HG02642 (cell line): ENCODE data around the gene TBX2.

Experiments used
- ATAC-seq: cut with Tn5 transposase; IDR thresholded peaks from one replicate; pipeline ENCODE4 v1.9.1; 2021; ENCODE audit warnings: mild to moderate bottlenecking; ENCODE audit not compliant: unreplicated experiment, poor library complexity

TBX2 gene

DNA sequence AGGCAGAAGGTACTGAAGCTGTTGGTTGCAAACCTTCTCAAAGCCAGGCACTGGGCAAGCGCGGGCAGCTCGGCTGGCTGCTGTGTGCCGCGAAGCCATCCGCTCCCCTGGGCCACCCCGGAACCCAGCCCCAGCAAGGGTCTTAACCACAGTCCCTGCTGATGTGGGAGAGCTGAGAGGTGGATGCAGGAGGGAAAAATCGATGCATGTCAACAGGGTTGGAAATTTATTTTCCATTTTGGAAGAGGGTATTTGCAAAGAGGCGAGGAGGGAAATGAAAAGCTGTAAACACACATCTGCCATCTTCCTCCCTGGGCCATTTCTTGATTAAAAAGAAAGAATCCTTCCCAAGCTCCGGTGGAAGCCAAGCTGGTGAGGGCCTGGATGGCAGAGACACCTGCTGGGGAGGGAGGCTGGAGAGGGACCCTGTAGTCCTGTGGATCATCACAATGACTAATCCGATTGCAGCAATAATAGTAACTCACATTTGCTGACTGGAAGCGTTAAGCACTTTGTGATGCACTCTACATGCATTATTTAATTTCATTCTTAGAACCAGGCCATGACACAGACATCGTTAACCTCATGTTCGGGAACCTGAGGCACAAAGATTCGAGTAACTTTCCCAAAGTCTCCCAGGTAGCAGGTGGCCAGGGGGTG is 13.9 kb upstream of the TBX2 start:
- ATAC-seq, result no peak

DNA sequence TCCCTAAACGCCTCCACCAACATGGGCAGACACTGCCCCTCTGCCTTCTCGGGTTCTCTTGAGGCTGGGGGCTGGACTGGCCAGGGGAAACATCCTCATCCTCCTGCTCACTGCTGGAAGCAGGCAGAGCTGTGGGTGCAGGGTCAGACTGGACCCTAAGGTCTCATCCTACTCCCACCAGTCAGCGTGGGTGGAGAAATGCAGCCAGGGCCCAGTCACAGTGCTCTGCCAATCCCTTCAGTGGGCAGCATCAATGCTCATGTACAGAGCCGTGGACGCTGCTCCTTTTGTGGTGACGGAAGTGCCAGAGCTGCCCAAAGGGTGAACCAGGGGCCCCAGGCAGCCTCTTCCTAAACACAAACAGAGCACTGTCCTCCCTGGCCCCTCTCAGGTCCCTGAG is 13.4 kb upstream of the TBX2 start:
- no peak for ATAC-seq

DNA sequence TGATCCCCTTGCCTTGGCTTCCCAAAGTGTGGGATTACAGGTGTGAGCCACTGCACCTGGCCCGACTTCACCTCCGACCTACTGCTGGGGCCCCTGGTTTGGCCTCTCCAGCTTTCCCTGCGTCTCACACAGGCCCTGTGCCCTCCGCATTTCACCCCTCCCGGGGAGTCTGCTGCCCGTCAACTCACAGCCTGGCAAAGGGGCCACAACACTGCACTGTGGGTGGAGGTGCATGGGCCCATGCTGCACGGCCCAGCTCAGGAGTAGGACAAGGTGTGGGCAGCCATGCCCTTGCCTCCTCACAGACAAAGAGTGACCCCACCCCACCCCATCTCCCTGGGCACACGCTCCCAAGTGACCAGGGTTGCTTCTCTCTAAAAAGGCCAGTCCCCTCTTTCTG is 12.6 kb upstream of the TBX2 start:
- no peak for ATAC-seq

DNA sequence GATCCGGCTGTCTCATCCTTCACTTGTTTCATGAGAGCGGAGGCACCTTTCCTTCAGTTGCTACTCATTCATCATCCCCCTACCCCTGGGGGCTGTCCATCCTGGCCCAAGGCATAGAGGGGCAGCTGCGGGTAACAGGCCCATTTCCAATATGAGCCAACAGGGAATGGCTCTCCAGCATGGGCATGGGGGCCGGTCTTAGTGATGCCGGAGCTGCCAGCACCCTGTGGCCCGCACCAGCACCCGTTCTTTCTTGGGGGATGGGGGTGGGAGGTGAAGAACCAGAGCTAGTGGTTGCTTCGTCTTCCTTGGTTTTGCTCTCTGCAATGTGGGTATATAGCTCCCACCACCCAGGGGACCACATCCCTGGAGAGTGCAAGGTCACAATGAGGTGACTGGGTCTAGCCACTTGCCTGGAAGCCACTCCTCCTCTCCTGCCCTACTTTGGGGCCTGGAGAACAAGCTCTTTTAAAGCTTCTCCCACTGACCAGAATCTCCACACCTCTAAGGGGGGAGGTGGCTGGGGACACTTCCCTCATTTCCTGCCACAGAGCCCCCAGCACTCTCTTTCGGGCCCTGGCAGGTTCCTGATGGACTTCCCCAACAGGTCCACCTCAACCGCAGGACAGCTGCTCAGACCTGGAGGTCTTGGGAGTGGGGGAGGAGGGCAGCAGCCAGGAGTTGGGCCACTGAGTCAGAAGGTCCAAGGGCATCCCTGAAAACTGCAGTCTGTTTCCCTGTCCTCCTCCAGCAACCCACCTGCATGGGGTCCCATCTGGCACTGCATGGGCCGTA is 11.9 kb upstream of the TBX2 start:
- no peak for ATAC-seq

DNA sequence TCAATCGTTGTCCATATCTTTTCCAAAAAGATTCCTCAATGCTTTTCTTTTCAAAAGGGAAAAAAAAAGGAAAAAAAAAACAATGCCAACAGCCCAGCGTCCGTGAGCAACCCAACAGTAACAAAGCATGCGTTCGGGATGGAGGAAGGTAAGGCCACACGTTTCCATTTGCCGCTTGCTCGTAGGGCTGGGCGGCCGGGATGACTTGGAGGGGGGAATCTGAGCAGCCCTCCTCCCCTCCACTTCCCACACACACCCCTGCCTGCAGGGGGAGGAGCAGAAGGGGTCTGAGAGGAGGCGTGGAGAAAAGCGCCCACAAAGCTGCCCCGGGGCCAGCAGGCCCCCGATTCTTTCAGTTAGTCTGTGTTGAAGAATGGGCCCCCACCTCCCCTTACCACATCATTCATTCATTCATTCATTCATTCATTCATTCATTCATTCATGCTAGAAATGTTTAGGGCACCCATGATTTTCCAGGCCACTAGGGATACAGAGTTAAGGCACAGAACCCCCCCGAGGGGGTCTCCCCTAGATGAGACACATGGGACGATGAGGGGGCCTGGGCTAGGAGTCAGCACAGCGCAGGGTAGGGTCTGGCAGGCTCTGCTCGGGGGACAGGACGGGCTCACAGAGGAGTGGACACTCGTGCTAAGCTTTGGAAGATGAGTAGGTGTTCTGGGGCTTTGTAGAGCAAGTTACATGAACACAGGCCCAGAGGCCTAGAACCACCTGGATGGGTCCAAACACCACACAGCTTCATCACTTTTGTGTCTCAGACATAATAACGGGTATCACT is 10.9 kb upstream of the TBX2 start:
- ATAC-seq, result no peak

DNA sequence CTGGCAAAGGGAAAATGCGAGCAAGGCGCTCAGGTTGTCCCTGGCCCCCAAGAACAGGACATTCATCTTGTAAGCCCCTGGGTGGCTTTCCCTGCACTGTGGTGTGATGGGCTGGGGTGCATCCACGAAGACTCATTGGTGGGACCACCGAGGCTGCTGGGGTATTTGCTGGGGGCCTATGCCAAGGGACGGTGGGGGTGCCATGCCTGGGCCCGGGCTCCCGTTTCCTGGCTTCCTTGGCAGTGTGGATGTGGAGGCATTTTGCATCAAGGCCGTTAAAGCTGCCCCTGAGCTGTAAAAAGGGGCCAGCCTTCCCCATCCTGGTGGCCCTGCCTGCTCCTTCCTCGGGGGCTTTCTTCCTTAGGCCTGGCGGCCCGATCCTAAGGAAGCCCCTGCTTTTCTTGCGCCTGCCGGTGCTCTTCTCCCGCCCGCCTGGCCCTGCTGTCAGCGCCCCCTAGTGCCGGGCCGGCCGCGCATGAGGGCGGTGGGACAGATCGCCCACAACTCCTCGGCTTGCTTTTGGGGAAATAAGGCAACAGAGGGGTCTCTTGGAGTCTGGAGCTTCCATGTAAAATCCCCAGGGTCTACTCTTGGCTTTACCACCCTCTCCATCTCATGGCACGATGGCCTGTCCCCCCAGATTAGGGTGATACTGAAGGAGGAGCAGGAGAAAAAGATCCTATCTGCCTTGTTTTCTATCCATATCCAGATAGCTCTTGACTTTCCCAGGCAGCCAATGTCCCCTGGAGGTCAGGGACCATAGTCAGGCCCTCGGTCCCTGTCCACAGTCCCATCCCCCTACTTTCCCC is 9.8 kb upstream of the TBX2 start:
- ATAC-seq, result no peak

DNA sequence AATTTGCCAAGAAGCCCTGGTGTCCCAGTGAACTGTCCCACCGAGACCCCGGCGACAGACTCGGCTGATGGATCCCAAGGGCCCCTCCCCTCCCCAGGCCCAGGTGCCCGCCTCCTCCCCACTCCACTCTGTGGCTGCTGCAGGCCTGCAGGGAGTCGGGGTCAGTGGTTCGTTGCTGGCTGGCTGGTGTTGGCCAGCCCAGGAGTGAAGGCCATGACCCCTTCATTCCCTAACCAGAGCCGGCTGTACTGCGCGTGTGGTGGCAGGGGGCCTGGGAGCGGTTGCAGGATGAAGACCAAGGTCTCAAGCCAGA is 9.2 kb upstream of the TBX2 start:
- ATAC-seq, result no peak

DNA sequence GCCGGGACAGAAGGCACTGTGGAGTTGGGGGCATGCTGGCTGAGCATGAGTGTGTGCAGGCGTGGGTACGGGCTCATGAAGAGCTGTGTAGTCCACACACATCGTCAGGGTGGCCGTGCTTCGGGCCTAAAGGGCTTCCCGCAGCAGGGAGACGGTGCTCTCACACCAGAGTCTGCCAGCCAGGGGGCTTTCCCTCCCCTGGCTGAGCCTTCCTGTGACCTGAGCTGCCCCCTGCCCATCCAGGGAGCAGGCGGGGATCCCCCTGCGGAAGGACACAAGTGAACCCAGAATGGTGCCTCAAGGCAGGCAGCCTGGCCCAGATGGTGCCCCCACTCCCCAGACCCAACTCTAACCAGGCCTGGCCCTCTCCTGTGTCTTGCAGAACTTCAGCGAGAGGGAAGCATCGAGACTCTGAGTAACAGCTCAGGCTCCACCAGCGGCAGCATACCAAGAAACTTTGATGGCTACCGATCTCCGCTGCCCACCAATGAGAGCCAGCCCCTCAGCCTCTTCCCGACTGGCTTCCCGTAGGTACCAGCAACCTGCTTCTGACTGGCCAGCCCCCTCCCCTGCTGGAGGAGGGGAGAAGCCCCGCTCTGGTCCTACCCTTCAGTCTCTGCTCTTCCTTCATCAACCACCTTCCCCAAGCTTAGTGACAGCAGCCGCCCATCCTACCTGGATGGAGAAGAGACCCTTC is 7.9 kb upstream of the TBX2 start:
- no peak for ATAC-seq

DNA sequence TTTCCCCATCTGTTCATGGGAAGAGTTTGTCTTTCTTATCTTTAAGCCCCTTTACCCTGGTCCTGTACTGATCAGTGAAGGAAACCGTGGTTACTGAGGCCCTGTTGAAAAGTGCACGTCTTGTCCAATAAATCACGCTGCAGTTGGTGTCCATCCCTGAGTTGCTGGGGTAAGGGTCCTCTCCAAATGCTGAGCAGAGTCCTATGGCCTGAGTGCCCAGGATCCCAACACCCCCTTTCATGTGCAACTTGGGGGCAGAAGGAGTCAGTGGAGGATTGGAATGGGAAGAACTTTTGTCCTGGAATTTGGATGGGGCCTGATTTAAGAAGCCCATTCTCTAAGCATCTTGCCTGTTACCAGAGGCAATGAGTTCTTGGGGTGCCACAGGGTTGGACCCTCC is 7.0 kb upstream of the TBX2 start:
- ATAC-seq, result no peak

DNA sequence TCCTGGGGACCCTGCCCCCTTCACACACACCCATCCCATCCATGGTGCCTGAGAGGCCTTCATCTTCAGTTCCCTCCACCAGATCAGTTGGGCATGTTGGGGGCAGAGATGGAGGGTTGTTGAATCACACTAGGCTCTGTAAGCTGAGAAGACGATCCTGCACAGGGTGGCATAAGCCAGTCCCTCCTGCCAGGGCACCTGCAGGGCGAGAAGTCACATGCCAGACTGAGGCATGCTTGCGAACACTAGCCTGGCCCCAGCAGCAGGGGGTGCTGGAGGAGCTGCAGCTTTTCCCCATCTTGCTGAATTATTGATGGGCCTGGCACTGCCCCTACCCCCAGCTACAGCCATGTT is 6.1 kb upstream of the TBX2 start:
- no peak for ATAC-seq

DNA sequence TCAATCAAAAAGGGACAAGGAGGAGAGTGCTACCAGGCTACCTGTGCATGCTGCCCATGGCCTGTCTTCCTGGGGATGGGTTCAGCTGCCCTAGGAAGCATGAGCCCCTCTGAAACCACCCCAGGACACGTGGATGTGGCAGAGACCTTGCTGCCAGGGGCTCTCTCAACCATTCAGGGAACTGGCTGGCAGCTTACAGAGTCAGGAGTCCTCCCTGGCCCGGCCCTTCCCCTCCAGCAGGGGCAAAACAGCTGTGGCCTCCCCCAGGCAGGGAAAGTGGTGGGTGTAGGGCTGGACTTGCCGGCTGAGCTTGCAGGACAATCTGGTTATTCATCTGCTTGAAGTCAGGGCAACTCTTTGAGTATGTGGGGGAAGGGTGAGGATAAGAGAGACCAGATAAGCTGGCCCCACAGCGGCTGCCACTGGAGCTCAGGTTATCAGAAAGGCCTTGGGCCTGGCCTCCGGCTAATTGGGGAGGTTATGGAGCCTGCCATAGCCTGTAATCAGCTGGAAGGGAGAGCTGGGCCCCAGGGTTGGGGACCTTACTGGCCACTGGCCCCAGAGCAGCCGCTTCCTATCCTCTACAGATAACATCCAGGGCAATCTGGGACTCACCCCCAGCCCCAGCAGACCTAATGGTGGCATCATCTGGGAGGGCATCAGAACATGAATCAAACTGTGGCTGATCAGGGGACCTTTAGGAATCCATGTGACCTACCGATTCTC is 5.6 kb upstream of the TBX2 start:
- no peak for ATAC-seq

DNA sequence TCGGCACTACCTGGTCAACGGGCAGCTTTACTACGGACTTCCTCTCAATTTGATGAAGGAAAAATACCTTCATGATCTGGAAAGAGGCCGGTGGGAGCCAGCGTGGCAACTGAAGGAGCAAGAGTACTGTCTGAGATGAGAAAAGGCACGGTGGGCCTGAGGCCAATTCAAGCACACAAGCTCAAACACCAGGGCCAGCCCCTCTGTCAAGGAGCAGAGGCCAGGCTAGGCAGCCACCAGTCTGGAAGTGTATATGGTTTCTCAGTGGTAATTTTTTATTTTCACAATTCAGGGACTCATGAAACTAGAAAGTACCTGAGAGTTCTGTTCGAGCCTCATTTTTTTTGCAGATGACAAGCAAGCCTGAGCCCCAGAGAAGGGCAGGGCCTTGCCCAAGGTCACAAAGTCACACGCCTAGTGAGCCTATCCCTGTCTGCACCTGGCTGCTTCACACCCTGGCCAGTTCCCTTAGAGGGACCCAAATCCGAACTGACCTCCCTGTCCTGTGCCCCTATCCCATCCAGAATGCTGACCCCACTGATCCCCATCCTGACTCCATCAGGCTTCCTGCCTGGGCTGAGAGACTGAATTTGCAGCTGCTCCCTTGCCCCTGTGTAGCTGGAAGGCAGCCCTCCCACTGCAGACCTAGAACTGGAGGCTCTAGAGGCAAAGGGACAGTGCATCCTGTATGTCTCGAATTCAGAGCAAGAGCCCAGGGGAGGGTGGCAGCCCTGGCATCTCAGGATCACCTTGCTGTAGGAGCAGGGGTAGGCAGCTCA is 4.8 kb upstream of the TBX2 start:
- no peak for ATAC-seq

DNA sequence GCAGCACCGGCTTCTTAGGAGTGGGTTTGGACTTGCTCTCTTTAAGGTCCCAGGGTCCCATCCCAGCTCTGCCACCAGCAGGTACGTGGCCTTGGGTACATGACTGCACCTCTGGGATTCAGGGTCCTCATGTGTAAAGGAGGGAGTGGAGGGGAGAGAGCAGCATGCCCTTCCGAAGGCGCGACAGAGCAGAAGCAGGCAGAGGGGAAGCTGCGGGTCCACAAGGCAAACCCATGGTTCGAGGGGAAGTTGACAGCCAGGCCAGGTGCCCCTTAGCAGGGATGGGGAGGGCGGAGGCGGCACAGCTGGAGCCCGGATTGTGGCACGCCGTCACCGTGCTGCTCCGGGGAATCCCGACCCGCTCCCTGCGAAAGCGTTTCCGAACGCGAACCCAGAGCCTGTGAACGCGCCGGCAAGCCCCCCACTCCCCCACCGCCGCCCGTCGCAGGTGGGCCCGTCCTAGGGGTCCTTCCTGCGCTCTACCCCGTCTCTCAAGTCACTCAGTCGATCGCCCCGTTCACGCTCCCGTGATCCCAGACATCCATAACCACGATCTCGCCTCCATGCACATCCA is 4.1 kb upstream of the TBX2 start:
- no peak for ATAC-seq

DNA sequence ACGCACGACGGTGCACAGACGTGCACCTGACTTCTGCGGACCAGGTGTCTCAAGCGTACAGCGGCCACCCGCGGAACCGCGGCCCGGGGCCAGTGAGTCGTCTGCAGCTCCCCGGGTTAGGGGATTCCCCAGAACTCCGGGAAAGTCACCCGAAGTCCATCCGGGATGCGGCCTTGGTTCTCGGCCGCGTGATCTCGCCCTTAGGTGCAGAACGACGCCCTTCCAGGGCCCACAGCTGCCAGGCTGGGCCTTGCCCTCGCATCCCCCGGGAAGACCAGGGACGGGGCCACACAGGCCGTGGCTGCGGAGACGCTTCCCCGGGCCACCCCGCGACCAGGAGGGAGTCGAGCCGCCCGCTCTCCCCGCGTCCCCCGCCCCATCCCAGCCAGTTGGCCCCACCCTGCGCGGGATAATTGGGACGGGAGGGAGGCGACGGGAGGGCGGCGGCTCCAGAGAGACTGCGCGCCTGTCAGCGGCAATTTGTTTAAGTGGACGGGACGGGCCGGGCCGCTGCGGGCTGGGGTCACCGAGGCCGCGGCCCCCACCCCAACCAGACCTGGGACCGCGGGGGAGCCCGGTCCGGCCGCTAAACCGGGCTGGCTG is 3.6 kb upstream of the TBX2 start:
- ATAC-seq, result no peak

DNA sequence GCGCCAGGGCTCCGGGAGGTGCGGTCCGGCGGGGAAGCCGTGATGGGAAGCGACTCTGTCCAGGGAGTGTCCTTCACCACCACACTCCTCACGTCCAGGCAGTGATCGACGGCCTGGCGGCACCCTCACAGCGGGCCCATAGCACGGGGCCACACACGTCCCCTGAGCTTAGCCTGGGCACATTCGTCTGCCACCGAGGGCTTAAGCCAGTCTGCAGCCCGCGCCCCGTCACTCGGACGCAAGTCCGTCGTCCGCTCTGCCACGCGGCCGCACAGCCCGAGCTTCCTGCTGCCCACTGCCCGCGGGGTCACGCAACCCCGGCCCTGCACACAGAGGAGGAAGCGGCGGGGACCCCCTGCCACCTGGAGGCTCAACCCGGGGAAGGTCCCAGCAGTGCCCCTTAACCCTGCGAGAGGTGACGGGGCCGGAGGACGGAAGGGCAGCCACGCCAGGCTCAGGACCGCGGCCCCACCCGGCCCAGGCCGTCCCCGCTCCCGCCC is 3.0 kb upstream of the TBX2 start:
- no peak for ATAC-seq

DNA sequence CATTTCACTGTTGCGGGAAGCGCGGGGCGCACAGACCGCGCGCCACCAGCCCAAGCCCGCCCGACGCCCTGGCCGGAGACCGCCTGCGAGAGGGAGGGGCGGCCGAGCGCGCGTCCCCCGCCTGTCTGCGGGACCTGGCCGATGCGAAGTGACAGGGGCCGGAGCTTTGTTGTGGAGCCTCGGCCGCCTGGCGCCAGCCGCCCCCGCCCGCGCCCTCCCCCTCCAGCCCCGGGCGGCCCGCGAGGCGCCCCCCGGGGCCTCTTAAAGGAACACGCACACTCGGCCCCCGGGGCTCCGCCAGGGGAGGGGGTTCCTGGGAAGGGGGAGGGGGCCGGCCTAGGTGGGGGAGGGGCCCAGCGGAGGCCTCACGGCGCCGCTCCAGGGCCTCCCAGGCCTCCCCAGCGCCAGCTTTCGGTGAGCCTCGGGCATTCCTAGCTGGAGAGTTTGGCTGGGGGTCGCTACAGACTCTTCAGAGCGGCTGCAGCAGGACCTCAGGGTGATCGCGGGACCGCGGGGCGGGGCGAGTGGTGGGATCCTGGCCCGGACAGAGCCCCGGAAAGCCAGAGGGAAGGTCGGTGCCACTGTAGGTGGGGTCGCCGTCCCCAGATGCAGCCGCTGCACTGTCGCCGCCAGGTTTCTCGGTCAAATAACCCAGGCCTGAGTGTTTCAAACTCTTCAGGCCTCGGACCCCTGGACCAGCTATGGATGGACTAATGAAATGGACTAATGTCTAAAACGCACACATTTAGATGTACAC is 2.4 kb upstream of the TBX2 start:
- no peak for ATAC-seq

DNA sequence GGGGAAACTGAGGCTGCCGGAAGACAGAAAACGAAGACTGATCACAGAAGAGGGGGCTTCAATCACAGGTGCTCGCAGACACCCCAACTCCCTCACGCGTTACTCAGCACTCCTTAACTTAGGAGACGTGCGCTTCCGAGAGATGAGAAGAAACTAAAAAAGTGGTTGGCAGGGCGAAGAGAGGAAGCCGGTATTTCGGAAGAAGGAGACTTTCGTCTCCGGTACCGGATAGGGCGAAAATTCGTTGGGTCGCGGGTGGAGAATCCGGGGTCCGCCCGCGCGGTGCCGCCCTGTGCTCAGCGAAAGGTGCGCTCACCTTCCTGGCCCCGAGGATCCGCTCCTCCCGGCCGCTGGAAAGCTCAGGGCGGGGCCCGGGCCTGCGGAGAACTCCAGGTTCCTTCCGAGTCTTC is 917 bp upstream of the TBX2 start:
- no peak for ATAC-seq
